ENCODE measurements around the gene BCL7C. TPM values are rescaled to one million over a fixed set of nuclear protein-coding genes. Genes with fewer than 3 reads are reported as not detected.
"Not testable (repeated sequence)": the region's sequence is repeated elsewhere in the genome, so short reads cannot be mapped to it uniquely, and the experiment has no call there.

Gene BCL7C
- polyA plus RNA-seq: 10 to 100 TPM; 11.8 to 52.1 (median 22.0) TPM

- peak within 1 kb of the TSS; percentile 48 for H3K27ac ChIP-seq (ENCODE audit: low read depth, low read length)
- WGBS, 3 donors: 1% methylated on average over 80 to 94 of the region's 97 CpGs
These were observed at the start of gene BCL7C for GRCh38 chr16:30893744-30894539. Gene BCL7C, minus strand, starts transcription at chr16:30894077. Its CDS starts 133 bp downstream, at chr16:30893944.

GRCh38 chr16:30942426-30942806, 48.5 kb upstream of the BCL7C start:
- H3K27ac ChIP-seq (ENCODE audit: low read depth, low read length): no peak overlapping the region
- 53 to 91% (median 76%) methylated on average over 4 of the region's 4 CpGs for WGBS, 3 donors

- 19 to 22% (median 19%) methylated on average over 15 of the region's 15 CpGs for WGBS, 3 donors
- no peak overlapping the region for H3K27ac ChIP-seq (ENCODE audit: low read depth, low read length)
These were observed 47.9 kb upstream of the BCL7C start for GRCh38 chr16:30941600-30942425.

- 94 to 96% (median 95%) methylated on average over 8 of the region's 8 CpGs for WGBS, 3 donors
- not testable (repeated sequence) for H3K27ac ChIP-seq (ENCODE audit: low read depth, low read length)
These were observed 45.7 kb upstream of the BCL7C start for GRCh38 chr16:30939571-30939970.

GRCh38 chr16:30937692-30938091, 43.8 kb upstream of the BCL7C start:
- WGBS, 3 donors: 27 to 52% (median 28%) methylated on average over 5 of the region's 5 CpGs

GRCh38 chr16:30934827-30935557, 41.1 kb upstream of the BCL7C start:
- WGBS, 3 donors: 56 to 61% (median 60%) methylated on average over 12 of the region's 12 CpGs
- no peak overlapping the region for H3K27ac ChIP-seq (ENCODE audit: low read depth, low read length)

More at GRCh38 chr16:30937692-30938091, 43.8 kb upstream of the BCL7C start:
- H3K27ac ChIP-seq (ENCODE audit: low read depth, low read length): no peak overlapping the region

GRCh38 chr16:30931068-30931650, 37.3 kb upstream of the BCL7C start:
- 57 to 78% (median 73%) methylated on average over 12 of the region's 12 CpGs for WGBS, 3 donors
- H3K27ac ChIP-seq (ENCODE audit: low read depth, low read length): no peak overlapping the region

GRCh38 chr16:30930160-30930571, 36.3 kb upstream of the BCL7C start:
- 92 to 95% (median 94%) methylated on average over 32 to 35 of the region's 35 CpGs for WGBS, 3 donors
- H3K27ac ChIP-seq (ENCODE audit: low read depth, low read length): no peak overlapping the region

GRCh38 chr16:30929167-30929566, 35.3 kb upstream of the BCL7C start:
- WGBS, 3 donors: 76 to 88% (median 84%) methylated on average over 7 of the region's 7 CpGs
- H3K27ac ChIP-seq (ENCODE audit: low read depth, low read length): no peak overlapping the region

GRCh38 chr16:30928390-30928789, 34.5 kb upstream of the BCL7C start:
- H3K27ac ChIP-seq (ENCODE audit: low read depth, low read length): no peak overlapping the region
- WGBS, 3 donors: 84 to 86% (median 86%) methylated on average over 8 to 11 of the region's 11 CpGs

- 56 to 73% (median 71%) methylated on average over 15 of the region's 15 CpGs for WGBS, 3 donors
- no peak overlapping the region for H3K27ac ChIP-seq (ENCODE audit: low read depth, low read length)
These were observed 34.0 kb upstream of the BCL7C start for GRCh38 chr16:30927789-30928378.

GRCh38 chr16:30926937-30927788, 33.3 kb upstream of the BCL7C start:
- WGBS, 3 donors: 82 to 91% (median 90%) methylated on average over 22 of the region's 22 CpGs
- H3K27ac ChIP-seq (ENCODE audit: low read depth, low read length): no peak overlapping the region

GRCh38 chr16:30925995-30926811, 32.3 kb upstream of the BCL7C start:
- WGBS, 3 donors: 57 to 72% (median 65%) methylated on average over 10 of the region's 10 CpGs
- H3K27ac ChIP-seq (ENCODE audit: low read depth, low read length): no peak overlapping the region

GRCh38 chr16:30925632-30925987, 31.7 kb upstream of the BCL7C start:
- no peak overlapping the region for H3K27ac ChIP-seq (ENCODE audit: low read depth, low read length)
- 91 to 94% (median 93%) methylated on average over 20 to 26 of the region's 26 CpGs for WGBS, 3 donors

GRCh38 chr16:30924913-30925631, 31.2 kb upstream of the BCL7C start:
- H3K27ac ChIP-seq (ENCODE audit: low read depth, low read length): no peak overlapping the region
- 66 to 75% (median 74%) methylated on average over 11 of the region's 11 CpGs for WGBS, 3 donors

Data from adipose tissue (tissue), 3 donors.